GM12878 (cell line): ENCODE results near the gene NUDT1.

ENCODE experiments used
- EP300 ChIP-seq, 2 experiments: fragments of 150-350 bp in 1 of 2; IDR thresholded peaks; 2 replicates each; pipeline ENCODE4 v1.6.1; 2011 to 2012; ENCODE audit warnings: low read depth in 2 of 2, low read length in 2 of 2, borderline replicate concordance in 1 of 2, improper control_type of control experiment in 1 of 2, inconsistent platforms in 1 of 2; ENCODE audit not compliant: control insufficient read depth in 1 of 2
- JUND ChIP-seq: IDR thresholded peaks from 2 replicates; pipeline ENCODE4 v1.6.1; 2012; ENCODE audit warnings: low read depth, mild to moderate bottlenecking, low read length, improper control_type of control experiment, moderate library complexity
- NR2F1 ChIP-seq: fragments of 450-650 bp; conservative IDR thresholded peaks from 2 replicates; pipeline ENCODE4 v1.6.1; 2017; ENCODE audit warnings: mild to moderate bottlenecking
- POLR2A ChIP-seq: IDR thresholded peaks from 2 replicates; pipeline ENCODE4 v1.6.1; 2011; ENCODE audit warnings: low read depth, mild to moderate bottlenecking, low read length
- RAD51 ChIP-seq: fragments of 450-650 bp; IDR thresholded peaks from 2 replicates; pipeline ENCODE4 v1.6.1; 2016; ENCODE audit warnings: moderate library complexity, mild to moderate bottlenecking, inconsistent platforms
- SREBF1 ChIP-seq: IDR thresholded peaks from 2 replicates; pipeline ENCODE4 v1.6.1; 2012; ENCODE audit warnings: mild to moderate bottlenecking, low read length
- TF ChIP-seq, protein P1 (sequence below): IDR thresholded peaks from 2 replicates; pipeline ENCODE4 v1.6.1; 2011; ENCODE audit warnings: mild to moderate bottlenecking, low read depth, low read length, moderate library complexity; ENCODE audit not compliant: insufficient replicate concordance
- TF ChIP-seq, protein P2 (sequence below): fragments of 450-650 bp; IDR thresholded peaks from 2 replicates; pipeline ENCODE4 v1.6.1; 2016; ENCODE audit warnings: mild to moderate bottlenecking
- TF ChIP-seq, protein P3 (sequence below): IDR thresholded peaks from 2 replicates; pipeline ENCODE4 v1.6.1; 2011; ENCODE audit warnings: low read depth, low read length, improper control_type of control experiment, borderline replicate concordance
- TF ChIP-seq, protein P4 (sequence below), 3 experiments: IDR thresholded peaks in 2 of 3; conservative IDR thresholded peaks in 1 of 3; 2 replicates each; pipeline ENCODE4 v1.5.1; 2011; ENCODE audit warnings: low read depth in 3 of 3, low read length in 3 of 3, mild to moderate bottlenecking in 3 of 3, control low read depth in 2 of 3, moderate library complexity in 2 of 3, inconsistent platforms in 1 of 3, mixed read lengths in 1 of 3; ENCODE audit not compliant: control insufficient read depth in 2 of 3, insufficient read depth in 1 of 3; ENCODE audit errors: extremely low read depth in 1 of 3

DNA sequence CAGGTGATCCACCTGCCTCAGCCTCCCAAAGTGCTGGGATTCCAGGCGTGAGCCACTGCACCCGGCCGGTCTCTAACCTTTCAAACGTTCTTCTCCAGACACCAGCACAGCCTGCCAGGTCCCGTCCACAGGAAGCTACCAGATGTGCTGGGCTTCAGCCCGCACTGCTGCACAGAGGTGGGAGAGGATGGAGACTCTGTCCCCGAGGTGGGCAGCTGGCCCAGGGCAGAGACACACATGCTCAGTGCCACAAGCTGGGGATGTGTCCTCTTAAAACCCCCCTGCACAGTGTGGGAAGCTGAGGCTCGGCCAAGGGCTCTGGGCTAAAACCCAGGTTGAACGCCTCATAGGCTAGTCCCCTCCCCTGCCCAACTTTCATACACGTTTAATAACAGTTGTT, 9.4 kb downstream of the NUDT1 start:
- no peak for TF ChIP-seq SREBF1
- TF ChIP-seq, protein P1, sequence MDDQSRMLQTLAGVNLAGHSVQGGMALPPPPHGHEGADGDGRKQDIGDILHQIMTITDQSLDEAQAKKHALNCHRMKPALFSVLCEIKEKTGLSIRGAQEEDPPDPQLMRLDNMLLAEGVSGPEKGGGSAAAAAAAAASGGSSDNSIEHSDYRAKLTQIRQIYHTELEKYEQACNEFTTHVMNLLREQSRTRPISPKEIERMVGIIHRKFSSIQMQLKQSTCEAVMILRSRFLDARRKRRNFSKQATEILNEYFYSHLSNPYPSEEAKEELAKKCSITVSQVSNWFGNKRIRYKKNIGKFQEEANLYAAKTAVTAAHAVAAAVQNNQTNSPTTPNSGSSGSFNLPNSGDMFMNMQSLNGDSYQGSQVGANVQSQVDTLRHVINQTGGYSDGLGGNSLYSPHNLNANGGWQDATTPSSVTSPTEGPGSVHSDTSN: no peak
- TF ChIP-seq, protein P2, sequence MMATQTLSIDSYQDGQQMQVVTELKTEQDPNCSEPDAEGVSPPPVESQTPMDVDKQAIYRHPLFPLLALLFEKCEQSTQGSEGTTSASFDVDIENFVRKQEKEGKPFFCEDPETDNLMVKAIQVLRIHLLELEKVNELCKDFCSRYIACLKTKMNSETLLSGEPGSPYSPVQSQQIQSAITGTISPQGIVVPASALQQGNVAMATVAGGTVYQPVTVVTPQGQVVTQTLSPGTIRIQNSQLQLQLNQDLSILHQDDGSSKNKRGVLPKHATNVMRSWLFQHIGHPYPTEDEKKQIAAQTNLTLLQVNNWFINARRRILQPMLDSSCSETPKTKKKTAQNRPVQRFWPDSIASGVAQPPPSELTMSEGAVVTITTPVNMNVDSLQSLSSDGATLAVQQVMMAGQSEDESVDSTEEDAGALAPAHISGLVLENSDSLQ: no peak
- TF ChIP-seq, protein P3, sequence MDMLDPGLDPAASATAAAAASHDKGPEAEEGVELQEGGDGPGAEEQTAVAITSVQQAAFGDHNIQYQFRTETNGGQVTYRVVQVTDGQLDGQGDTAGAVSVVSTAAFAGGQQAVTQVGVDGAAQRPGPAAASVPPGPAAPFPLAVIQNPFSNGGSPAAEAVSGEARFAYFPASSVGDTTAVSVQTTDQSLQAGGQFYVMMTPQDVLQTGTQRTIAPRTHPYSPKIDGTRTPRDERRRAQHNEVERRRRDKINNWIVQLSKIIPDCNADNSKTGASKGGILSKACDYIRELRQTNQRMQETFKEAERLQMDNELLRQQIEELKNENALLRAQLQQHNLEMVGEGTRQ: no peak
- TF ChIP-seq JUND: no peak
- TF ChIP-seq, protein P4, sequence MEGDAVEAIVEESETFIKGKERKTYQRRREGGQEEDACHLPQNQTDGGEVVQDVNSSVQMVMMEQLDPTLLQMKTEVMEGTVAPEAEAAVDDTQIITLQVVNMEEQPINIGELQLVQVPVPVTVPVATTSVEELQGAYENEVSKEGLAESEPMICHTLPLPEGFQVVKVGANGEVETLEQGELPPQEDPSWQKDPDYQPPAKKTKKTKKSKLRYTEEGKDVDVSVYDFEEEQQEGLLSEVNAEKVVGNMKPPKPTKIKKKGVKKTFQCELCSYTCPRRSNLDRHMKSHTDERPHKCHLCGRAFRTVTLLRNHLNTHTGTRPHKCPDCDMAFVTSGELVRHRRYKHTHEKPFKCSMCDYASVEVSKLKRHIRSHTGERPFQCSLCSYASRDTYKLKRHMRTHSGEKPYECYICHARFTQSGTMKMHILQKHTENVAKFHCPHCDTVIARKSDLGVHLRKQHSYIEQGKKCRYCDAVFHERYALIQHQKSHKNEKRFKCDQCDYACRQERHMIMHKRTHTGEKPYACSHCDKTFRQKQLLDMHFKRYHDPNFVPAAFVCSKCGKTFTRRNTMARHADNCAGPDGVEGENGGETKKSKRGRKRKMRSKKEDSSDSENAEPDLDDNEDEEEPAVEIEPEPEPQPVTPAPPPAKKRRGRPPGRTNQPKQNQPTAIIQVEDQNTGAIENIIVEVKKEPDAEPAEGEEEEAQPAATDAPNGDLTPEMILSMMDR (IDR thresholded peaks at IDR 0.05 in 2 of 3, conservative IDR thresholded peaks at IDR 0.05 in 1 of 3; ENCODE audit: control insufficient read depth in 2 of 3, extremely low read depth in 1 of 3, insufficient read depth in 1 of 3, low read depth in 3 of 3, low read length in 3 of 3): no peak
- TF ChIP-seq POLR2A: no peak; the same call in 1 of the 2 replicates
- TF ChIP-seq NR2F1: no peak
- TF ChIP-seq EP300 (IDR thresholded peaks at IDR 0.05; ENCODE audit: borderline replicate concordance in 1 of 2, control insufficient read depth in 1 of 2, low read depth in 2 of 2, low read length in 2 of 2): no peak
- no peak for TF ChIP-seq RAD51
